PFSK-1 (cell line): Measurements from ENCODE around the gene FRMD4A.

ENCODE experiments used
- FOXP2 ChIP-seq: optimal IDR thresholded peaks from 2 replicates; pipeline ENCODE3; 2011; ENCODE audit warnings: borderline replicate concordance, control low read depth, inconsistent platforms; ENCODE audit not compliant: insufficient read depth; ENCODE audit errors: extremely low read length, extremely low read depth
- POLR2AphosphoS5 ChIP-seq: IDR thresholded peaks from 2 replicates; pipeline ENCODE4 v1.6.1; 2012; ENCODE audit warnings: low read depth, mild to moderate bottlenecking, control low read depth, low read length, moderate library complexity
- REST ChIP-seq, 2 experiments: IDR thresholded peaks; 2 replicates each; pipeline versions ENCODE4 v1.6.1 to v1.8.0; 2011 to 2012; ENCODE audit warnings: low read depth in 2 of 2, low read length in 2 of 2, control low read depth in 1 of 2, inconsistent platforms in 1 of 2, mild to moderate bottlenecking in 1 of 2, moderate library complexity in 1 of 2; ENCODE audit not compliant: insufficient read depth in 1 of 2
- SIN3A ChIP-seq: IDR thresholded peaks from 2 replicates; pipeline ENCODE4 v1.6.1; 2012; ENCODE audit warnings: mild to moderate bottlenecking, low read length, moderate library complexity, borderline replicate concordance; ENCODE audit not compliant: insufficient read depth
- TAF1 ChIP-seq: IDR thresholded peaks from 2 replicates; pipeline ENCODE4 v1.6.1; 2012; ENCODE audit warnings: low read length, control low read depth, borderline replicate concordance; ENCODE audit not compliant: insufficient read depth

DNA sequence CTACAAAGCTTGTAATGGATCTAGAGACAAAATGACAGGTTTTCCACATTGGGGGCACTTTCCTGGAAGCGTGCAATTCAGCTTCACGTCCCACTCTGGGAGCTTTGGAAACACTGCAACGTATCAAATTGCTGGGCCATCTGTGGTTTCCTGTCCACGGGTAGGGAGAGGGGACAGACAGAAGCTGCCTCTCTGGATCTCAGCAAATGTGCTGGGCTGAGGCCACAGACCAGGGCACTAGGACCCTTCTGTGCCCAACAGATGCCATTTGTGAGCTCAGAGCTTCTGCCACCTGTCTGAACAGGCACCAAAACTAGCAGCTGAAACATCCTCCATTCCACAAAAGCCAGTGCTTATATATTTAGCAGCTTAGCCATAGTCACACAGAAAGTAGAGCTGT is 40.9 kb upstream of the FRMD4A start:
- TF ChIP-seq POLR2AphosphoS5 (no peak), REST (IDR thresholded peaks at IDR 0.05; ENCODE audit: insufficient read depth in 1 of 2, low read depth in 2 of 2, low read length in 2 of 2) (no peak), SIN3A (no peak), FOXP2 (no peak), TAF1 (no peak)
